Activated B cell treated with CpG ODN at 0.5 μM for 24 hours (primary cell): Measurements from ENCODE around the gene DNAJC7. TPM values are rescaled to one million over a fixed set of nuclear protein-coding genes. Genes with fewer than 3 reads are reported as not detected.

ENCODE experiments used
- ATAC-seq: fragments of 200-7000 bp; cut with Tn5 transposase; one replicate; pipeline ENCODE4 v1.10.0; 2021; ENCODE audit warnings: low read depth, mild to moderate bottlenecking, moderate library complexity
- CTCF ChIA-PET: fragments of 350-600 bp; sonication (Branson Sonifier 250); formaldehyde crosslinking; loops from one replicate; lab custom pipeline; 2021; ENCODE audit warnings: antibody characterized with exemption; lab: Charles Lee
- POLR2A ChIA-PET: fragments of 350-600 bp; sonication (Branson Sonifier 250); formaldehyde crosslinking; loops from one replicate; lab custom pipeline; 2021; ENCODE audit warnings: antibody characterized with exemption; lab: Charles Lee
- DNase-seq: peaks from one replicate; pipeline ENCODE4 v3.0.0; 2022
- H3K27ac Mint-ChIP-seq: one replicate; pipeline ENCODE4 v1.8.0; 2020; ENCODE audit warnings: mixed read lengths
- H3K27me3 Mint-ChIP-seq: one replicate; pipeline ENCODE4 v1.8.0; 2021; ENCODE audit warnings: mixed read lengths
- H3K36me3 Mint-ChIP-seq: one replicate; pipeline ENCODE4 v1.8.0; 2021; ENCODE audit warnings: low read depth, mixed read lengths
- H3K4me1 Mint-ChIP-seq: one replicate; pipeline ENCODE4 v1.8.0; 2021; ENCODE audit warnings: mixed read lengths
- H3K4me3 Mint-ChIP-seq: one replicate; pipeline ENCODE4 v1.8.0; 2020; ENCODE audit warnings: mild to moderate bottlenecking, mixed read lengths
- H3K9me3 Mint-ChIP-seq: one replicate; pipeline ENCODE4 v1.8.0; 2020; ENCODE audit warnings: mixed read lengths
- intact Hi-C: fragments of 100-400 bp; cut with micrococcal nuclease; formaldehyde crosslinking; loops from one replicate; pipeline ENCODE4 v1.15.1; 2024
- total RNA-seq: library from RNA; stranded (reverse); gene quantifications from 2 replicates; pipeline ENCODE4 v1.2.3, GENCODE V29; 2022
- TF ChIP-seq, protein P1 (sequence below): fragments of 200-600 bp; IDR thresholded peaks from one replicate; pipeline ENCODE4 v1.8.0; 2022; ENCODE audit warnings: antibody characterized with exemption, mild to moderate bottlenecking

The DNAJC7 gene
- total RNA-seq, 1 donor from 2014 or later: 152 TPM

DNA sequence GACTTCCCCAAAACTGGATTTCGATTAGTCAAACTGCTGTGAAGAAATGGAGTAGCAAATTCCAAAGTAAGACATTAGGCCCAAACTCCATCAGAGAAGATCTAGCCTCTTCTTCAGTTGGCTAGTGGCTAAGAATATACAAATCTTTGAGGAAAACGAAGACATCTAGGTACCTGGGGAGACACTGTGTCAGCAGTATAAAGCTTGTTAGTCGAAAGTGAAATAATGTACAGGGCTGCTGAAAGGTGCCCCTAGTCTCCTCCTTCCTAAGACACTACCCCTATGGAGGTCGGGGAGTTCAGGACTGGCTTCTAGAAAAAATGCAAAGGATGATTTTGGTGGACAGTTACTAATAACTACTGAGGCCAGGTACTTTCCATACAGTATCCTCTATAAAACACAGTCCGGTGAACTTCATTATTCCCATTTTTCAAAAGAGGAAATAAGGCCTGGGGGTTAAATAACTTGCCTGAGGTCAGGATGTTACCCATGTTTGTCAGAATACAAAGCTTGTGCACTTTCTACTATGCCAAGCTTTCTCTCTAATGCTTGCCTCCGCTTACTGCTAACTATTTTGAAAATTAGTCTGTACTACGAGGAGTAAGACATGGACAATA, 15.0 kb downstream of the DNAJC7 start:
- peaks cover 60% of the 10 kb centered on the region for H3K36me3 Mint-ChIP-seq
- ChIA-PET POLR2A (interaction anchor here (0.9 to 1.3 kb wide), 3 partner anchors 15 to 134 kb away, joined by 3 read pairs; partner anchors contain the start of gene DNAJC7), CTCF (interaction anchor here (1.3 kb wide), 1 partner anchor 18 kb away, joined by 3 read pairs; the partner anchor contains the start of gene NKIRAS2)

DNA sequence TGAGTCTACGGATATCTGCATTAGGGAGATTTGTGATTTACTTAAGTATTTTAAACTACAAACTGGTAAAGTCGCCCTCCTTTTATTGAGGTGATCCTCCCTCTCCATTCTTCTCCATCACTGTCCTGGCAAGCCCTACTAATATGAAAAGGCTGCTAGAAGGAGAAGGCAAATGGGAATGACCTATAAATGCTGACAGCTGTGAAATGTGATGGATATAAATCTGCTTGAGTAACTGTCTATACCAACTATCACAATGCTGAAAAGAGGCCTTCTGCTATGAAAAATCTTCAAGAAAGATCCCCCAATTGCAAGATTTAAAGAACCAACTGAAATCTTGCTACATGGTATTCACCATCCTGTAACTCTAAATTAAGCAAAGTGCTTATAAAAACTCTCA, 15.5 kb downstream of the DNAJC7 start:
- Mint-ChIP-seq H3K4me1 (peaks cover 18% of the 10 kb centered on the region), H3K27me3 (no peaks in the 10 kb centered on the region), H3K4me3 (no peak overlapping the region), H3K9me3 (no peaks in the 10 kb centered on the region), H3K27ac (no peak overlapping the region), H3K36me3 (peaks cover 61% of the 10 kb centered on the region)
- ChIA-PET POLR2A (interaction anchor here (1.2 to 1.3 kb wide), 2 partner anchors 15 to 134 kb away, joined by 3 read pairs; partner anchors contain the start of gene DNAJC7), CTCF (no interaction called here)
- no peak for DNase-seq
- no peak for ATAC-seq
- intact Hi-C loops: no loop called here
- TF ChIP-seq, protein P1, sequence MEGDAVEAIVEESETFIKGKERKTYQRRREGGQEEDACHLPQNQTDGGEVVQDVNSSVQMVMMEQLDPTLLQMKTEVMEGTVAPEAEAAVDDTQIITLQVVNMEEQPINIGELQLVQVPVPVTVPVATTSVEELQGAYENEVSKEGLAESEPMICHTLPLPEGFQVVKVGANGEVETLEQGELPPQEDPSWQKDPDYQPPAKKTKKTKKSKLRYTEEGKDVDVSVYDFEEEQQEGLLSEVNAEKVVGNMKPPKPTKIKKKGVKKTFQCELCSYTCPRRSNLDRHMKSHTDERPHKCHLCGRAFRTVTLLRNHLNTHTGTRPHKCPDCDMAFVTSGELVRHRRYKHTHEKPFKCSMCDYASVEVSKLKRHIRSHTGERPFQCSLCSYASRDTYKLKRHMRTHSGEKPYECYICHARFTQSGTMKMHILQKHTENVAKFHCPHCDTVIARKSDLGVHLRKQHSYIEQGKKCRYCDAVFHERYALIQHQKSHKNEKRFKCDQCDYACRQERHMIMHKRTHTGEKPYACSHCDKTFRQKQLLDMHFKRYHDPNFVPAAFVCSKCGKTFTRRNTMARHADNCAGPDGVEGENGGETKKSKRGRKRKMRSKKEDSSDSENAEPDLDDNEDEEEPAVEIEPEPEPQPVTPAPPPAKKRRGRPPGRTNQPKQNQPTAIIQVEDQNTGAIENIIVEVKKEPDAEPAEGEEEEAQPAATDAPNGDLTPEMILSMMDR: no peak

More for the DNA sequence above, 15.0 kb downstream of the DNAJC7 start:
- Mint-ChIP-seq H3K4me3 (no peak overlapping the region), H3K9me3 (no peaks in the 10 kb centered on the region), H3K4me1 (peaks cover 16% of the 10 kb centered on the region), H3K27ac (no peak overlapping the region), H3K27me3 (no peaks in the 10 kb centered on the region)
- no peak for ATAC-seq
- intact Hi-C loops: no loop called here
- TF ChIP-seq, protein P1: no peak
- DNase-seq: no peak

DNA sequence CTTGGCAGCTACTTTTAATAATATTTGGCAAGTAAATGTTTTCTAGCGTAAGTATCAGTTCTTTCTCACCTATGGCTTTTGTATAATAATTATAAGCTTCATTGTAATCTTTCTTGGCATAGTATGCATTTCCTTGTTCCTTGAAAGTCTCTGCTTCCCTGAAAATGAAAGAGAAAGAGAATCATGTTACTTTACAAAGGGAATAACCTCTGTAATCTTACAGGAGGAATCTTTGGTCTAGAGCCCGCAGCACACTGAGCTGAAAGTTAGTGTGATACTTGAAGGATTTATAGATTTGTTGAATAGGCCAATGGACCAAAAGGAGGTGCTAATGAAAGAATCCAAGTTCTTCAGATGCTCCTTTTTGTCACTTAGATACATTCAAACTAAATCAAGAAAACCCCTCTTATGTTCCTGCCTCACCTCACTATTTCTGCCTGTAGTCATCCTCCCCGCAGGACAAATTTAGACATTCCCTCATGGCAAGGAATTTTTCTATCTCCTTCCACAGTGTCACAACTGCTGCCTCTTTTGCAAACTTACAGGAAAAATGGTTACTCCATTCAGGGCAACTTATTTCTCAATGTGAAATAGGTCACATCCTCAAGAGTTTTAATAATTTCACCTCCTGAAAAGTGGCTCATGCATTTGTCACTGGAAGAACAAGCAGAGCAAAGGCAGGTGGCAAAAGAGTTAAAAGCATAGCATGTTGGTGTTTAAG, 16.7 kb downstream of the DNAJC7 start:
- DNase-seq (no peak), ATAC-seq (no peak)
- Mint-ChIP-seq H3K4me3 (no peak overlapping the region), H3K27me3 (no peaks in the 10 kb centered on the region), H3K27ac (no peak overlapping the region), H3K36me3 (peaks cover 73% of the 10 kb centered on the region), H3K9me3 (no peaks in the 10 kb centered on the region), H3K4me1 (peaks cover 29% of the 10 kb centered on the region)
- ChIA-PET POLR2A (interaction anchor here (0.5 to 0.7 kb wide), 2 partner anchors 15 to 111 kb away, joined by 3 to 6 read pairs; no protein-coding TSS in a partner anchor), CTCF (no interaction called here)
- intact Hi-C loops: no loop called here
- TF ChIP-seq, protein P1: no peak

DNA sequence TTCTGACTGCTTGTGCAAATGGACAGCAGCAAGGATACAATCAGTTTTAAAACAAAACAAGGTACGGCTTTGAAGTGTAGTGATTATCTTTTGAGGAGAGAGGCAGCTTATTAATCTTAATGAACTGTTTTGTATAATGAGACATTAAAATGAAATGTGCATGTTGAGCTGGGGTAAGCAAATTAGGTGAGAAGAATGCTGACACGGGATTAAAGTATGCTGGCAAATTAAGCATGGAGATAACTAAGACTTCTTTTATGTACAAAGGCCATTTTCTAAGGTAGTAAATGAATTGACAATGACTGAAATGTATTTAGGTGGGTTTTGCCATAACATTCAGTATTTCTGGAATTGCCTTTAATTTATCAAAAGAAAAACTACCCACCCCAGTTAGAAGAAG, 18.7 kb downstream of the DNAJC7 start:
- no peak overlapping the region for H3K27ac Mint-ChIP-seq
- intact Hi-C loops: no loop called here
- H3K27me3 Mint-ChIP-seq: no peaks in the 10 kb centered on the region
- POLR2A ChIA-PET: interaction anchor here (0.5 to 1.2 kb wide), 2 partner anchors 14 to 62 kb away, joined by 3 to 5 read pairs; no protein-coding TSS in a partner anchor
- H3K36me3 Mint-ChIP-seq: peaks cover 87% of the 10 kb centered on the region
- H3K4me3 Mint-ChIP-seq: no peak overlapping the region
- no peaks in the 10 kb centered on the region for H3K9me3 Mint-ChIP-seq
- DNase-seq (no peak), ATAC-seq (no peak)
- CTCF ChIA-PET: no interaction called here
- peaks cover 30% of the 10 kb centered on the region for H3K4me1 Mint-ChIP-seq
- TF ChIP-seq, protein P1: no peak

DNA sequence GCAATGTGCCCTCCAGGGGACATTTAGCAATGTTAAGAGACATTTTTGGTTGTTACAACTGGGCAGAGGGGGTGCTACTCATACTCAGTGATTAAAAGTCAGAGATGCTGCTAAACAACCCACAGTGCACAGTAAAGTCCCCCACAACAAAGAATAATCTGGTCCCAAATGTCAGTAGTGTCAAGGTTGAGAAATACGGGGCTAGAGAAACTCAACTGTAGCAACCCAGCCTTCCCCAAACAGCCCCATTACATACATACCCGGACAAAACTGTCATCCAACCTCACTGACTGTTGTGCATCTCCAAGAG, 20.4 kb downstream of the DNAJC7 start:
- intact Hi-C loops: loop anchor here (1.0 kb wide), 1 partner anchor 20 kb away; the partner anchor contains the start of gene DNAJC7
- POLR2A ChIA-PET: interaction anchor here (0.9 to 2.0 kb wide), 4 partner anchors 20 to 308 kb away, joined by 4 to 9 read pairs (median 6); partner anchors contain the start of genes CNP, DNAJC7 and EIF1
- peaks cover 86% of the 10 kb centered on the region for H3K36me3 Mint-ChIP-seq

More for the DNA sequence above, 20.4 kb downstream of the DNAJC7 start:
- Mint-ChIP-seq H3K9me3 (no peaks in the 10 kb centered on the region), H3K4me3 (peak overlapping the region; percentile 4), H3K27ac (peak overlapping the region; percentile 94), H3K27me3 (no peaks in the 10 kb centered on the region), H3K4me1 (peaks cover 26% of the 10 kb centered on the region)
- CTCF ChIA-PET: no interaction called here
- TF ChIP-seq, protein P1: no peak
- DNase-seq (no peak), ATAC-seq (no peak)
